RPMI7951 (cell line): ENCODE results near the gene CCDC88C. TPM values are rescaled to one million over a fixed set of nuclear protein-coding genes. Genes with fewer than 3 reads are reported as not detected.
A peak's percentile ranks its signal among the peaks of the same experiment; 100 is the strongest.
"Not testable (repeated sequence)": the region's sequence is repeated elsewhere in the genome, so short reads cannot be mapped to it uniquely, and the experiment has no call there.

Experiments used
- DNase-seq: peaks from one replicate; pipeline ENCODE4 v3.0.0-alpha.2; 2012; ENCODE audit warnings: low read depth
- total RNA-seq: library from RNA; depleted of rRNA; stranded (reverse); fragments of >200 nt; shearing (Covaris generic); gene quantifications from 2 replicates; pipeline ENCODE4 v1.2.3, GENCODE V29; 2014

The CCDC88C gene
- total RNA-seq, 1 experiment from 2014 or later = 0.12 TPM

- DNase-seq = no peak
Observed at GRCh38 chr14:91271639-91272038, 146.0 kb downstream of the CCDC88C start.

DNA sequence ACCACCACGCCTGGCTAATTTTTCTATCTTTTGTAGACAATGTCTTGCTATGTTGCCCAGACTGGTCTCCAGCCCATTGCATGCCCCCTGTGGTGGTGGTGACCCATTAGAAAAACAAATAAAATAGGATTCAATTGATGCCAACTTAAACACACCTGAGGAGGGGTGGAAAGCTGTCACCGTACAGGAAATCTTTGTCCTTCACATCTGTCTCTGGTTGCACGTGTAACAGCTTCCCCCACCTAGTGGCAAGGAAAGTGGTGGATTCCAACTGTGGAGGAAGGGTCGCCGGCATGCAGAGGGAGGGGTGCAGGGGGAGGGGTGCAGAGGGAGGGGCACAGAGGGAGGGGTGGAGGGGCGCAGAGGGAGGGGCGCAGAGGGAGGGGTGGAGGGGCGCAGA lies 147.0 kb downstream of the CCDC88C start:
- DNase-seq = no peak

DNA sequence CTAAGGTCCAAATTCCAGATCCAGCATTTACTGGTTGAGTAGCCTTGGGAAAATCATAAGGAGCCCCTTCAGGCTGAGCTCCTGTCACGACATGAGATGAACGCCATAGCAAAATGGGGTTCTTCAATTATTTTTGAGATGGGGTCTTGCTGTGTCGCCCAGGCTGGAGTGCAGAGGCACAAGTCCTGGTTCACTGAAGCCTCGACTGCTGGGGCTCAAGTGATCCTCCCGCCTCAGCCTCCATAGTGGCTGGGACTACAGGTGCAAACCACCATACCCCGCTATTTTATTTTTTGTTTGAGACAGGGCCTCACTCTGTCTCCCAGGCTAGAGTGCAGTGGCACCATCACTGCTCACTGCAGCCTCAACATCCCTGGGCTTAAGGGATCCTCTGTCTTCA lies 147.4 kb downstream of the CCDC88C start:
- DNase-seq = no peak

DNA sequence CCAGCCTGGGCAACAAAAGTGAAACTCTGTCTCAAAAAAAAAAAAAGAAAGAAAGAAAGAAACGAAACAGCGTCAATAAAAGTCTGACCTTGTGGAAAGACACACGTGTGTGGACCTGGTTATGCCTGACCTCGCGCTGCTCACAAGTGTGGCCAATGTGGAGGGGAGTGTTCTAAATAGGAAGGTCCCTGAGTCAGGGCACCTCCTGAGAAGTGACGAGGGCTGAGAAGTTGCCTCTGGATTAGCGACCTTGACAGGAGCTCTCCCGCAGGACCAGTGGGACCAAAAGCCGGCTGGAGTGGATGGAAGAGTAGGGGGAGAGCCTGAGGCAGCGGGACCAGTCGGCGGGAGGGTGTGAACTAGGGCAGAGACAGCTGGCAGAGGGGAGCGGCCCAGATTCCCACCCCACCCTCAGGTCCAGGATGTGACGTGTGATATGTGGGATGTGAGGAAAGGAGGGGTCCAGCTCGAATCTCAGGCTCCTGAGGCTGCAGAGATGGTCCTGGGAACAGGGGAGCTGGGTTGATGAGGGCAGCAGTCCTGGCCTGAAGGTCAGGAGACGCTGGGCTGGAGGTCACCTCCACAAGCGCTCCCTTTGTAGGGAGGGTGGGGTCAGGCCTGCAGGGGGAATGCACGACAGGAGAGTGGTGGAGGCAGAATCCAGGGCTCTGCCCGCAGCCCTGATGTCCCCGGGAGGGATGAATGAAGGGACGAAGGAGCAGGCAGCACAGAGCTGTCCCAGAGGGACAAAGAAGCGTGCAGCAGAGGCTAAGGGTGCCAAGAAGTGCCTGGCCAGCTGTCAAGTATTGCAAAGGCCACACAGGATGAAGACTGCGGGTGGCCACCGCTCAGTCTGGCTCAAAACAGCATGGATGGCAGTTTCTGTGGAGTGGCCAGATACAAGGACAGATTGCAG lies 148.3 kb downstream of the CCDC88C start:
- peak; percentile 52 for DNase-seq

GRCh38 chr14:91267965-91268437 lies 149.6 kb downstream of the CCDC88C start:
- DNase-seq = no peak

DNA sequence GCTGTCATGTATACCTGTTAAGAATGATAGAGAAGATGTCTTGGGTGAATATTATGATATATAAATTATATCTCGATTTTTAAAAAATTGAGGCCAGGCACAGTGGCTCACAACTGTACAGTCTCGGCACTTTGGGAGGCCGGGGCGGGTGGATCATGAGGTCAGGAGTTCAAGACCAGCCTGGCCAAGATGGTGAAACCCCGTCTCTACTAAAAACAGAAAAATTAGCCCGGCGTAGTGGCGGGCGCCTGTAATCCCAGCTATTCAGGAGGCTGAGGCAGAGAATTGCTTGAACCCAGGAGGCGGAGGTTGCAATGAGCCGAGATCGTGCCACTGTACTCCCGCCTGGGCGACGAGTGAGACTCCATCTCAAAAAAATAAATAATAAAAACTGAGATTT lies 151.3 kb downstream of the CCDC88C start:
- not testable (repeated sequence) for DNase-seq

- DNase-seq = no peak
Observed at GRCh38 chr14:91265404-91265803, 152.2 kb downstream of the CCDC88C start.

GRCh38 chr14:91264151-91265150 lies 153.2 kb downstream of the CCDC88C start:
- DNase-seq = no peak

DNA sequence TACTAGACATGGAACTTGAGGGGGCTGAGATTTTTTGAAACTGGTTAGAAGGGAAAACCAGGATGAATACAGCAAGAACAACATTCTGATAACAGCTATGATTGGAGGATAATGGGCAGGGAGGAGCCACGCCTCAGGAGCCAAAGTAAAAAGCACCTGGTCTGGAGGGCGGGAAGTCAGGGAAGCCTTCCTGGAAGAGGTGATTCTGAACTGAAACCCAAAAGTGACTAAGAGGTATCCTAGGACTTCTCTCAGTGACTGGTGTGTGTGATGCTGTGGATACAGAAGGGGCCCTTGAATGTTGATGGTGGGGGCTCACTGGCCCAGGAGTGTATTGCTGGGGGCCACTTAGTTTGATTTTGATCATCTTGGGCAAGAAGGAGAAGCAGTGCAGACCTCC lies 154.3 kb downstream of the CCDC88C start:
- DNase-seq = no peak

GRCh38 chr14:91261986-91262549 lies 155.6 kb downstream of the CCDC88C start:
- no peak for DNase-seq

- DNase-seq = no peak
Observed at GRCh38 chr14:91261115-91261514, 156.5 kb downstream of the CCDC88C start.

- DNase-seq = no peak
Observed at GRCh38 chr14:91258876-91259275, 158.7 kb downstream of the CCDC88C start.

- peak; percentile 82 for DNase-seq
Observed at GRCh38 chr14:91258011-91258618, 159.5 kb downstream of the CCDC88C start.

DNA sequence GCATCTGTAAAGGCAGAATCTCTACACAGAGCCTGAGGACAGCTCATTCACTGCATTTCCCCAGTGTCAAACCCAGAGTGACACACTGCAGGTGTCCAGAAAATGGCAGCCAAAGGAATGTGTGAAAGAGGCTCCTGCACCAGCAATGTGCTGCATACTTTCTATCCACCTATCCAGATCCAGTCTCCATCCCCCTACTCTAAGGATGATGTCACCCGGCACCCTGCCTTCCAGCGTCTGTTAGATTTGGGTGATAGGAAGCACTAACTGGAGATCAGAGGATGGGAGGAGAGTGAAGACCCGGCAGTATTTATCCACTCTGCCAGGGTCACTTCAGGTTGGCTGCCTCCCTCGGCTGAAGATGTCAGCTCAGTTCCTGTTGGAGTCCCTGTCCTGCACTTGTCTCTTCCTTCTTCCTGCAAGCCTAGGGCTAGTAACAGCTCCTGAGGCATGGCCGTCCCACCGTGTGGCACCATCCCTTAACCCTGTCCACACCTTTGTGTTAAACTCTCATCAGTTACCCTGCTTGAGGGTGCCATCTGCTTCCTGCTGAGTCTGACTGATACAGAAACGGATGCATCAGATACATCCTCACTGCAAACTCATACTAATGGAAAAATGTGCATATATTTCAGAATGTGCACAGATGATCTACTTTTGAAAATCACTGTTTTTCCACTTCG lies 160.2 kb downstream of the CCDC88C start:
- no peak for DNase-seq

DNA sequence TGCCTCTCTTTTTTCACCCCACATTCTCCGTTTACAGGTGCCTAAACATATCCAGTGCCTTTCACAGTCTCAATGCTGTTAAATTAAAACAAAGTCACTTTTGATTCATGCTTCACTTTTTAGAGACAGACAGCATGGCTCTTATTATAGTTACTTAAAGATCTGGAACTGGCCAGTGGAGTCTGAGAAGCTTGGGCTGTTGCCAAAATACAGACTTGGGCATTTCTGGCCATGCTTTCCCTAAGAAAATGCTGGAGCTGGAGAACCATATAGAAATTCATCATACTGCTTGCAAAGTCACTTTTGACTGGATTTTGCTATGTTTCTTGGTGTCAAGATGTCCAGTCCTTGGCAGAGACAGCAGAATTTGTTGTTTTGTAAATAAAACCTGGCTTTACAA lies 161.0 kb downstream of the CCDC88C start:
- DNase-seq = no peak

- no peak for DNase-seq
Observed at GRCh38 chr14:91255026-91255695, 162.5 kb downstream of the CCDC88C start.

DNA sequence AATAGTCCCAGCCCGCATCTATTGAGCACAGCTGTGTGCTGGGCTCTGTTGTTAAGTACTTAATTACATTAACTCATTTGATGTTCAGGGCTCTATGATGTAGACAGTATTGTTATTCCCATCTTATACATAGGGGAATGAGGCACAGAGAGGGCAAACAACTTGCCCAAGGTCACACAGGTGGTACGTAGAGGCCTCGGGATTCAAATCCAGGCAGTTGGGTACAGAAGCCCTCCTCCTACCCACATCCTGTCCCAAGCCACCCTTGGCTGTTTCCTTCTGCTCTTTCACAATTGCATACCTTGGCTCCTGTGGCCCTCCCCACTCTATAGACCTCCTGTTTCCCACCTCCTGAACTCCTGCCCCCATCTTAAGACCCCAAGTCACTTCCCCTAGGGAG lies 163.2 kb downstream of the CCDC88C start:
- DNase-seq = no peak

DNA sequence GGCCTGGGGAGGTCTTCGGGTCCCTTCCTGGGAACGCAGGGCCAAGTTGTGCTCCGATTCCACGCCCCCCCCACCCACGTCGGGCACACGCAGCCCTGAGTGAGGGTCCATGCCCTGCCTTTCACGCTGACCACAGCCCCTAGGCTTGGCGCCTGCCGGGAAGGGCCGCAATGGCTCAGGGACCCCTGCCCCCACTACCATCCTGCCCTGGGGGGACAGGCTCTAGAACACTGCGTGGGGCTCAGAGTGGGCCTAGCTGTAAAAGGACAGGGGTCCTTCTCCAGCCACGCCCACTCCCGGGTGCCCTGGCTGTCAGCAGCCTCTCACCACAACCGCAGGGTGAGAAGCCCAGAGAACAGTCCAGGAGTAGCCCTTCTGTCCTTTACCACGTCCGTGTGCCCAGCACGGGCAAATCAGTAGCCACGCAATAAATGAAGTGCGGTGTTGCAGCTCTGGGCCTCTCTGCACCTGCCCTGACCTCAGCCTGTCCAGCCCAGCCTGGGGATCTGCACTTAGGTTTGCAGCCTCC lies 163.8 kb downstream of the CCDC88C start:
- DNase-seq = no peak

GRCh38 chr14:91252871-91253794 lies 164.5 kb downstream of the CCDC88C start:
- DNase-seq = no peak
